D341Med (cell line): ENCODE results near the gene ELOVL7.
"Not testable (repeated sequence)": the region's sequence is repeated elsewhere in the genome, so short reads cannot be mapped to it uniquely, and the experiment has no call there.

ENCODE experiments used
- DNase-seq: peaks from one replicate; pipeline ENCODE4 v3.0.0; 2012; ENCODE audit warnings: low spot score

The ELOVL7 gene

DNA sequence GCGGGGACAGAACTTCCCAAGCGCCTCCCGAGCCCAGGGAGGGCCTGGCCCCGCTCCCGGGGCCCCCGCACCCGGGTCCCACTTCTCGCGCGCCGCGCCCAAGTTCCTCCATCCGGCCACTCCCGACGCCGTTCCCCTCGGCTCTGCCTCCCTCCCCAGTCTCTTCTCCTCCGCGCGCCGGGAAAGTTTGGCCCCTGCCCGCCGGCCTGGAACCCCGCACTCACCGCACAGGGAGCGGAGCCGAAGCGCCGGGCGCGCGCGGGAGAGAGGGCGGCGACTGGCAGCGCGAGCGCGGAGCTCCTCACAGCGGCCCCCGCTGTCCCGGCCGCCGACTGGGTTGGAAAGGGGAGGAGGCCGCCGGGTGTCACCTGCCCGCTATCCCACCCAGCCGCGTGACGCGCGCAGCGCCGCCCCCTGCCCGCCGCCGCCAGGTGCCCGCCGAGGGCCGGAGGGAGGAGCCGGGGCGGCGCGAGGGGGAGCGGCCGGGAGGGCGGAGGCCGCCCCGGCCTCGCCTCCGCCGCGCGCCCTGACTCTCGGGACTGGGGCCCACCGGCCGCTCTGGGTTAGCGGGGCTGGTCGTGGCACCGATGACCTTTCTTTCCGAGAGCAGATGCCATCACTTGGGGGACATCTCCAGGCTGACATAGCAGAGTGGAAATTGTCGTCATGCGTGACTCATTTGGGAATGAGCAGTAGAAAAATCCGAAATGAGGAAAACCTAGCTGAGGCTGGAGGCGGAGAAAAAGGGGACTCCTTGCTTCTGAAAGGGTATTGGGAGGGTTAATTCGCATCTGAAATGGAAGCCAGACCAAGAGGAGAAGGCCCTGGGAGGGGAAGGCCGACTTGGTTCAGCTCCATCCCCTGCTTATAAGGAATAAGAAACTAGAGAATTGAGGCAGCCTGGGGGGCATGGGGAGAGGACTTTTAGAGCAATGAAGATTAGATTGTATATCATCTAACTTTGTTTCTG lies at the start of gene ELOVL7:
TSS of gene ELOVL7 (minus strand) at position 334 of the 970 bp plus-strand sequence. CDS start 56,872 bp downstream, outside the sequence.
- peak; percentile 81 for DNase-seq

DNA sequence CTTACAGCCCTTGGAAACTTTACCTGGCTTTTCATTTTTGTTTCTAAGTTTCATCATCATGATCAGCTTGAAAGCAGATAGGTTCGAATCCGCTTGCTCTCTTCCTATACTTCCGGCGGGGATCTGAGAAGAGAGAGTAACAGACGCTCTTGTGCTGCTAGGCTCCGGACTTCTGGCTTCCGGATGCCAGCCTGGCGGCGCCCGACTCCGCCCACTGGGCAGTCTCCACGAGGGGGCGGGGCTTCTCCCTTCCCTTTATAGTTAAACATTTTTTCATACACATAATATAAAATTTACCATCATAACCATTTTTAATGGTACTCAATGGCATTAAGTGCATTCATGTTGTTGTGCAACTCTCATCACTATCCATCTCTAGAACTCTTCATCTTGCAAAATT lies 49.5 kb upstream of the ELOVL7 start:
- DNase-seq: no peak

GRCh38 chr5:60891667-60892066 lies 47.6 kb upstream of the ELOVL7 start:
- DNase-seq: no peak

DNA sequence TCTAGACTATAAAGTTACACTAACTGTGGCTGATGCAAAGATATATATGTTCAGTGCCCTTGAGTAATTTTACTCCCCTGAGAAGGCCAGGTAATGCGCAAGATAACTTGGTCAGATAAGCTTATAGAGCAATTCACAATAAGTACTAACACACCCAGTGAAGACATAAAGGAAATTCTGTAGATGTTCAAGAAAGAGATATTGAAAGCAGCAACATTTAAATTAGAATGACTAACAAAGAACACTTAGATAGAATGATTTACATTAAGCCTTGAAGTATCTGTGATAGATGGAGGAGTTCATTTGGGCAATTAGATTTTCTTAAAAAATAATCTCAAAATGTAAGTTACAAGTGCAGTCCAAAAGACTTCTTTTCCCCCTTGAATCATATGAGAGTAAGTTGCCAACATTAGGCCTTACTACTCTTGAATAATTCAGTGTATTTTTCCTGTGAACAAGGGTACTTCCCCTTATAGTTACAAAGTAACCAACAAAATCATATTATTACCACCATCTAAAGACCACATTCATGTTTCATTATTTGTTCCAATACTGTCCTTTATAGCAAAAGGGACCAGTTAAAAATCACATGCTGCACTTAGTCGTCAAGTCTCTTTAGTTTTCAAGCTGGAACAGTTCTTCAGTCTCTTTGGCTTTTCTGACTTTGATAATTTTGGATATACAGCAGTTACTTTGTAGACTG lies 44.4 kb upstream of the ELOVL7 start:
- DNase-seq: no peak

DNA sequence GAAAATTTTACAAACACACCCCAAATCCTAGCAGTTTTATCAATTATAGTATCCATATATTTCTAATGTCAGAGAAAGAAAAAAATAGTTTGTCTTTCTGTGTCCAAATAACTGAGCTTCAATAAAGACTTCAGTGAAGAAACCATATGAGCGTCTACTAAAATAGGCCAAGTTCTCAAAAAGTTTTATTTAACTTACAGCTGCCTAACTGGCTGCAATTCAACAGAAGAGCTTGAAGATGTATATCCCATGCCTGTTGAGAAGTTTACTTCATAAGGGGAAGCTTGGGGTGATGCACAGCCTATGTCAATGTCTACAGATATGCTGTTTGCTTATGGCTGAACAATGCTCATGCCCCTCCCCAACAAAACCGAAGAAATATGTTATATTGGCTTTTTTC lies 43.7 kb upstream of the ELOVL7 start:
- DNase-seq: no peak

- DNase-seq: no peak
Measured at GRCh38 chr5:60887096-60887495, 43.0 kb upstream of the ELOVL7 start.

- DNase-seq: no peak
Measured at GRCh38 chr5:60886158-60886557, 42.1 kb upstream of the ELOVL7 start.

GRCh38 chr5:60883229-60883628 lies 39.2 kb upstream of the ELOVL7 start:
- peak; percentile 16 for DNase-seq

DNA sequence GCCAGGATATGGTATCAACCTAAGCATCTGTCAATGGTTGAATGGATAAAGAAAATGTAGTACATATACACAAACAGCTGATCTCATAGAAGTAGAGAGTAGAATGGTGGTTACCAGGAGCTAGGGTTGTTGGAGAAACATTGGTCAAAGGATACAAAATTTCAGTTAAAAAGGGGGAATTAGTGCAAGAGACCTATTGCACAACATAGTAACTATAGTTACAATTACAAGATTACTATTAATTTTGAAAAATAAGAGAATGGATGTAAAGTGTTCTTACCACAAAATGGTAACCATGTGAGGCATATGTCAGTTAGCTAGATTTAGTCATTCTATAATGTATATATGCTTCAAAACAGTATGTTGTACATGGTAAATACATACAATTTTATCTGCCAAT lies 28.8 kb upstream of the ELOVL7 start:
- no peak for DNase-seq

GRCh38 chr5:60870857-60871256 lies 26.8 kb upstream of the ELOVL7 start:
- DNase-seq: no peak

- DNase-seq: not testable (repeated sequence)
Measured at GRCh38 chr5:60860572-60860971, 16.5 kb upstream of the ELOVL7 start.

- DNase-seq: no peak
Measured at GRCh38 chr5:60856066-60856465, 12.0 kb upstream of the ELOVL7 start.

DNA sequence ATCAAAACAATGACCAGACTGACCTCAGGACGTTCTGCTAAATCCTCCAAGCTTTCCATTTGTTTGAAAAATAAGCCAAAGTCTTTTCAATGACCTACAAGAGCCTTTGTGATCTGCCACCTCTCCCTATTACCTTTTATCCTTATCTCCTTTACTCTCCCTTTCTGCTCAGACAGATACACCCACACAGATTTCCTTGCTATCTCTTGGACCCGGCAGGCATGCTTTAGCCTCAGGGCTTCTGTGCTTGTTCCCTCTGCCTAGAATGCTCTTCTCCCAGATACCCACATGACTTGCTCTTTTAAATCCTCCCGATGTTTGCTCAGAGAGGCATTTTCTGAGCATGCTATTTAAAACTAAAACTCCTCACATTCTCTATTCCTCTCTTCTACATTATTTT lies 8.9 kb upstream of the ELOVL7 start:
- DNase-seq: no peak

GRCh38 chr5:60852317-60852716 lies 8.2 kb upstream of the ELOVL7 start:
- DNase-seq: no peak

DNA sequence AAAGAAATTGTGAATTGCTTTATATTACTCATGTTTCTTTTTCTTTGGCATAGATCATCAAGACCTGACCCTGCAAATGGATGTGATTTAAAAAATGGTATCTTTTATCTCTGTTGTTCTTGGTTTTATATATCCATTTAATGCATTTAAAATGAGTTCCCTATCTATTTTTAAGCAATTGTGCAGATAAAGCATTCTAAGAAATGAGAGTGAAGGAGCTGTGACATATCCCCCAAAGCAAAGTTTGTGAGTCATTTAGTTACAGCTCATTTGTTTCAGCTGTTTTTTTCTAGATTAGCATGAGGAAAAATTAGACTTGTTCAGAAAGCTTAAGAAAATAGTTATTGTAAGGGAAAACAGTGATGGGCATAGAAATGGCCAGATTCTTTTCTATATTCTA lies 7.6 kb upstream of the ELOVL7 start:
- DNase-seq: no peak

GRCh38 chr5:60846298-60846697 lies 2.2 kb upstream of the ELOVL7 start:
- no peak for DNase-seq

GRCh38 chr5:60843386-60843935 lies 608 bp downstream of the ELOVL7 start:
- DNase-seq: peak; percentile 43

- DNase-seq: peak; percentile 33
Measured at GRCh38 chr5:60842871-60843385, 1.1 kb downstream of the ELOVL7 start.

GRCh38 chr5:60841361-60841760 lies 2.7 kb downstream of the ELOVL7 start:
- DNase-seq: no peak

GRCh38 chr5:60836131-60836530 lies 7.9 kb downstream of the ELOVL7 start:
- no peak for DNase-seq

DNA sequence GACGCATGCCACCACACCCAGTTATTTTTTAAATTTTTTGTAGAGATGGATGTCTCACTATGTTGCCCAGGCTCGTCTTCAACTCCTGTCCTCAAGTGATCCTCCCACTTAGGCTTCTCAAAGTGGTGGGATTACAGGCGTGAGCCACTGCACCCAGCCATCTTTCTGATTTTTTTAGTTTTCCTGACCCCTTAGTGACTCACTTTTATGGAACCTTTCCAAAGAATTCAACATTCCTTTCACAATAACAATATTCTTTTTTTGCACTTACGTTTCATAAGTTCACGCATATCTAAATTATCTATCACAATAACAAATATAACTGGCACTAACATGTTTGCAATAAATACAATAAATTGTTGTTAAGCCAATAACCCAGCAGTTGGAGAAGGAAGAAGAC lies 8.5 kb downstream of the ELOVL7 start:
- no peak for DNase-seq

DNA sequence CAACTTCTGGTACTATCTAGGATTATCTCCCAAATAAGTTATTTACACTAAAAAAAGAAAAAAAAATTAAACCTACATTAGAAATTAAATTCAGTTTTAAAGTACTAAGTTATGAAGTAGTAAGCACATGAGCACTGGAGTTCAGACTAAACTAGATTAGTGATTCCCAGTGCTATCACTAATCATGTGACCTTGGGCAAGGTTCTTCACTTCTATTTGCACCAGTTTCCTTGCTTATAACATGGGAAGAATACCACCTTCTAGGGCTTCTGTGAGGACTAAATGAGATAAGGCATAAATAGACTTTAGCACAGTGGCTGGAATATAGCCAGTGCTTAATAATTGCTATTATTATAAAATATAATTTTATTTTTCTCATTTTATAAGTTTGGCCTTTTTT lies 10.5 kb downstream of the ELOVL7 start:
- no peak for DNase-seq
